Measurements from ENCODE around the gene EFNA2. TPM values are rescaled to one million over a fixed set of nuclear protein-coding genes. Genes with fewer than 3 reads are reported as not detected.

EFNA2 gene
- total RNA-seq, 4 donors from 2014 or later: 30.5 to 112 (median 40.6) TPM

DNA sequence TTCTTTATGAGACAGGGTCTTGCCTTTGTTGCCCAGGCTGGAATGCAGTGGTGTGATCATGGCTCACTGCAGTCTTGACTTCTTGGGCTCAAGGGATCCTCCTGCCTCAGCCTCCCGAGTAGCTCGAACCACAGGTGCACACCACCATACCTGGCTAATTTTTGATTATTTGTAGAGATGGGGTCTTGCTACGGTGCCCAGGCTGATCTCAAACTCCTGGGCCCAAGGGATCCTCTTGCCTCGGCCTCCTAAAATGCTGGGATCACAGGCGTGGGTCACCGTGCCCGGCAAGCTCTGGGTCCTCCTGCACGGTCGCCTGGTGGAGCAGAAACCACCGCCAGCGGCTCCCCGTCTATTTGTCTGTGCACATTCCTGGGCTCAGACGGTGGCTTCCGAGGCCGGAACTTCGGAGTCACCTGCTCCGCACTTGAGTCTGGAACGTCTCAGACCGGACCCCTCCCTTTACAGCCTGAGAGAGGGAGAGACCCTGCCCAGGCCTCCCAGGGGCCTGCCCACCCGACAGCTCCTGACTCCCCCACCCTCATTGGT lies 22.2 kb downstream of the EFNA2 start:
- in situ Hi-C loops (cut with MboI; ENCODE audit: low pct_ligation_motif_present in 1 of 4, low pct_unique_long_range_greater_than_20kb in 1 of 4, low sequenced_read_pairs in 3 of 4) (no loop called here), intact Hi-C loops (cut with DNase I; ENCODE audit: low total_unique reads) (no loop called here)
- Histone ChIP-seq H3K27ac (no peak overlapping the region), H3K9me3 (no peaks in the 10 kb centered on the region), H3K27me3 (peaks cover 23% of the 10 kb centered on the region), H3K36me3 (no peaks in the 10 kb centered on the region), H3K4me3 (no peak overlapping the region), H3K4me1 (peaks cover 0 to 12% (median 9%) of the 10 kb centered on the region in 4 donors)
- 70 to 93% methylated on average over 2 to 20 of the region's 20 CpGs for WGBS, 2 donors (ENCODE audit: low coverage in 1 of 2)
- TF ChIP-seq, protein P1, sequence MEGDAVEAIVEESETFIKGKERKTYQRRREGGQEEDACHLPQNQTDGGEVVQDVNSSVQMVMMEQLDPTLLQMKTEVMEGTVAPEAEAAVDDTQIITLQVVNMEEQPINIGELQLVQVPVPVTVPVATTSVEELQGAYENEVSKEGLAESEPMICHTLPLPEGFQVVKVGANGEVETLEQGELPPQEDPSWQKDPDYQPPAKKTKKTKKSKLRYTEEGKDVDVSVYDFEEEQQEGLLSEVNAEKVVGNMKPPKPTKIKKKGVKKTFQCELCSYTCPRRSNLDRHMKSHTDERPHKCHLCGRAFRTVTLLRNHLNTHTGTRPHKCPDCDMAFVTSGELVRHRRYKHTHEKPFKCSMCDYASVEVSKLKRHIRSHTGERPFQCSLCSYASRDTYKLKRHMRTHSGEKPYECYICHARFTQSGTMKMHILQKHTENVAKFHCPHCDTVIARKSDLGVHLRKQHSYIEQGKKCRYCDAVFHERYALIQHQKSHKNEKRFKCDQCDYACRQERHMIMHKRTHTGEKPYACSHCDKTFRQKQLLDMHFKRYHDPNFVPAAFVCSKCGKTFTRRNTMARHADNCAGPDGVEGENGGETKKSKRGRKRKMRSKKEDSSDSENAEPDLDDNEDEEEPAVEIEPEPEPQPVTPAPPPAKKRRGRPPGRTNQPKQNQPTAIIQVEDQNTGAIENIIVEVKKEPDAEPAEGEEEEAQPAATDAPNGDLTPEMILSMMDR (IDR thresholded peaks at IDR 0.05): no peak
- no peak for TF ChIP-seq POLR2A (IDR thresholded peaks at IDR 0.05)
- TF ChIP-seq EP300 (IDR thresholded peaks at IDR 0.05; ENCODE audit: low read depth): no peak
- TF ChIP-seq POLR2AphosphoS5 (IDR thresholded peaks at IDR 0.05): no peak
- DNase-seq: no peak

DNA sequence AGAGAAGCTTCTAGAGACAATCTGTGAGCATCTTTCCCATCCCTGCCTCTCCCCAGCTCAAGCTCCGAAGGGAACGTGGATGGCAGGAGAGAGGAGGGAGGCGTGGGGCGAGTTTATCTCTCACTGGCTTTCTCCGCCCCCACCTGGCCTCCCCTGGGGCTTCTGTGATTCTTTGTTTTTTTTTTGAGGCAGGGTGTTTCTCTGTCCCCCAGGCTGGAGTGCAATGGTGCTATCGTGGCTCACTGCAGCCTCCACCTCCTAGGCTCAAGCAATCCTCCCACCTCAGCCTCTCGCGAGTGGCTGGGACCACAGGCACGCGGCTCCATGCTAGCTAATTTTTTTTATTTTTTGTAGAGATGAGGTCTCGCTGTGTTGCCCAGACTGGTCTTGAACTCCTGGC lies 23.0 kb downstream of the EFNA2 start:
- TF ChIP-seq EP300 (IDR thresholded peaks at IDR 0.05; ENCODE audit: low read depth): no peak
- TF ChIP-seq, protein P1 (IDR thresholded peaks at IDR 0.05): no peak
- no peak for TF ChIP-seq POLR2AphosphoS5 (IDR thresholded peaks at IDR 0.05)
- no peak for TF ChIP-seq POLR2A (IDR thresholded peaks at IDR 0.05)
- Histone ChIP-seq H3K4me1 (peaks cover 0 to 16% (median 12%) of the 10 kb centered on the region in 4 donors), H3K27ac (no peak overlapping the region), H3K36me3 (no peaks in the 10 kb centered on the region), H3K27me3 (peaks cover 32% of the 10 kb centered on the region), H3K4me3 (no peak overlapping the region), H3K9me3 (no peaks in the 10 kb centered on the region)
- WGBS, 2 donors (ENCODE audit: low coverage in 1 of 2): 50 to 56% methylated on average over 8 to 11 of the region's 11 CpGs
- intact Hi-C loops (cut with DNase I; ENCODE audit: low total_unique reads) (no loop called here), in situ Hi-C loops (cut with MboI; ENCODE audit: low pct_ligation_motif_present in 1 of 4, low pct_unique_long_range_greater_than_20kb in 1 of 4, low sequenced_read_pairs in 3 of 4) (no loop called here)
- no peak for DNase-seq

DNA sequence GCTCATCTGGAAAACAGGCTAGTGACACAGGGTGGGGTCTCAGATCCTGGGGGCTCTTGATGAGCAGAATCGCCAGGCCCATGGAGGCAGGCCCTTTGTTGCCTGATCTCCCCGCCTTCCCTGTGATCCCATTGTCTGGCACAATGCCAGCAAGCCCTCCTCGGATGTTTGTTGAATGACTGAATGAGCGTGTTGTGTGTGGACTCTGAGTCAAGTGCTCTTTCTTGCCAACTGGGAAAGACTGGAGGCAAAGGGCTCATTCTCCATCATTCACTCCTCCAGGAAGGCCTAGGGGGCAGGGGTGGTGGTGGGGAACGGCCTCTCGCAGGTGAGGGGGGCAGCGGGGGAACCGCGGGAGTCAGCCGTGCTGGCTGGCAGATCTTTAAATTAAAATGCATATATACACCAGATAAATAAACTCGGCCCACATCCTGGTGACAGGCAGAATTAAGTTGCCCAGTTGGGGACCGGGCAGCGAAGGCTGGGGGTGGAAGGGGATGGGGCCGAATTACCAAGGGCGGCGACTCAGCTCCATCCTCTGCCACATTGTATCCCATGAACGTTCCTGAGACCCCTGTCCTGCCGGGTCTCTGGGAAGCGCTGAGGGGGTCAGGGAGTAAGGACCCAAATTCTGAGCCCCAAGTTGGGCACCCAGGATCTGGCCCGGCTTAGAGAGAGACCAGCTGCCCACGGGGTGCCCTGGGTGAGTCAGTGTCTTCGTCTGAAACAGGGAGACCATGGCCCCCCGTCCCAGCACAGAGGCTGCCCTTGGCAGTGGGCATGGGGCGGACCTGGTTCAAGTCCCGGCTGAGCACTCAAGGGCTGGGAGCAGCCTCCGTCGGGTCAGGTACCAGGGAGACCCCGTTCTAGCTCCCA lies 24.5 kb downstream of the EFNA2 start:
- Histone ChIP-seq H3K36me3 (no peaks in the 10 kb centered on the region), H3K4me3 (no peak overlapping the region), H3K27ac (no peak overlapping the region), H3K27me3 (peaks cover 47% of the 10 kb centered on the region), H3K4me1 (peaks cover 0 to 18% (median 5%) of the 10 kb centered on the region in 4 donors), H3K9me3 (no peaks in the 10 kb centered on the region)
- 56% methylated on average over 21 of the region's 28 CpGs; no CpG with 5 or more reads in 1 of the 2 donors for WGBS, 2 donors (ENCODE audit: low coverage in 1 of 2)
- TF ChIP-seq POLR2A (IDR thresholded peaks at IDR 0.05): no peak
- TF ChIP-seq, protein P1 (IDR thresholded peaks at IDR 0.05): no peak
- no peak for TF ChIP-seq EP300 (IDR thresholded peaks at IDR 0.05; ENCODE audit: low read depth)
- no peak for TF ChIP-seq POLR2AphosphoS5 (IDR thresholded peaks at IDR 0.05)
- DNase-seq: no peak
- in situ Hi-C loops (cut with MboI; ENCODE audit: low pct_ligation_motif_present in 1 of 4, low pct_unique_long_range_greater_than_20kb in 1 of 4, low sequenced_read_pairs in 3 of 4) (no loop called here), intact Hi-C loops (cut with DNase I; ENCODE audit: low total_unique reads) (no loop called here)

DNA sequence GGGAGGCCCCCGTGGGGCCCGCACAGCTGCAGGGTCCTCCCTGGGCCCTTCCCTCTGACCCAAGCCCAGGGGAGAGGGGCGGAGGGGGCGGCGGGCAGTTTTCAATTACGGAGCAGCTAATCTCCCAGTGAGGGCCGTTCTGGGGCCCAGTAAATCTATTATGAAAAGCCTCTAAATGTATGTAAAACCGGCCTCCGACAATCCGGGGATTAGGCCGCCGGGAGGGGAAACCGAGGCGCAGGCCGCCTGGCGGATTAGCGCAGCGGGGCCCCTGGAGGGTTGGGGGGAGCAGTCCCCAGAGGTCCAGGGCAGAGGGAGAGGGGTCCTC lies 25.1 kb downstream of the EFNA2 start:
- intact Hi-C loops (cut with DNase I; ENCODE audit: low total_unique reads): no loop called here
- no peaks in the 10 kb centered on the region for H3K9me3 ChIP-seq
- H3K36me3 ChIP-seq: no peaks in the 10 kb centered on the region
- no peak for TF ChIP-seq EP300 (IDR thresholded peaks at IDR 0.05; ENCODE audit: low read depth)
- H3K4me3 ChIP-seq: no peak overlapping the region
- peaks cover 0 to 24% (median 10%) of the 10 kb centered on the region in 4 donors for H3K4me1 ChIP-seq
- no peak overlapping the region for H3K27ac ChIP-seq
- DNase-seq: no peak
- H3K27me3 ChIP-seq: peaks cover 53% of the 10 kb centered on the region
- WGBS, 2 donors (ENCODE audit: low coverage in 1 of 2): 74% methylated on average over 17 of the region's 18 CpGs; no CpG with 5 or more reads in 1 of the 2 donors
- in situ Hi-C loops (cut with MboI; ENCODE audit: low pct_ligation_motif_present in 1 of 4, low pct_unique_long_range_greater_than_20kb in 1 of 4, low sequenced_read_pairs in 3 of 4): no loop called here
